NT2/D1 (cell line): ENCODE data around the gene HS6ST3.

ENCODE experiments used
- DNase-seq: peaks from one replicate; pipeline ENCODE4 v3.0.0-alpha.2; 2011; ENCODE audit warnings: low read depth, low spot score
- H3K27me3 ChIP-seq: 2 replicates; pipeline ENCODE4 v1.6.0; 2011; ENCODE audit warnings: mild to moderate bottlenecking; ENCODE audit not compliant: insufficient read length, insufficient read depth
- H3K36me3 ChIP-seq: 2 replicates; pipeline ENCODE4 v1.6.1; 2011; ENCODE audit warnings: mild to moderate bottlenecking, low read length, mixed read lengths; ENCODE audit not compliant: insufficient read depth, insufficient read length
- H3K4me1 ChIP-seq: 2 replicates; pipeline ENCODE4 v1.5.1; 2011; ENCODE audit not compliant: insufficient read depth, insufficient read length
- H3K4me3 ChIP-seq: 2 replicates; pipeline ENCODE4 v1.5.1; 2011; ENCODE audit warnings: low read depth; ENCODE audit not compliant: insufficient read length
- H3K9ac ChIP-seq: 2 replicates; pipeline ENCODE4 v1.6.0; 2011; ENCODE audit warnings: low read depth; ENCODE audit not compliant: insufficient read length
- H3K9me3 ChIP-seq: 2 replicates; pipeline ENCODE4 v1.5.1; 2011; ENCODE audit warnings: mild to moderate bottlenecking, low read length; ENCODE audit not compliant: insufficient read depth
- SUZ12 ChIP-seq: IDR thresholded peaks from 2 replicates; pipeline ENCODE4 v1.6.1; 2011; ENCODE audit not compliant: insufficient read length, insufficient read depth; ENCODE audit errors: extremely low read depth
- YY1 ChIP-seq: IDR thresholded peaks from 2 replicates; pipeline ENCODE4 v1.6.1; 2011; ENCODE audit not compliant: insufficient read length, insufficient read depth
- ZNF274 ChIP-seq: IDR thresholded peaks from 2 replicates; pipeline ENCODE4 v1.6.1; 2011; ENCODE audit warnings: mild to moderate bottlenecking, low read depth, low read length

The HS6ST3 gene

DNA sequence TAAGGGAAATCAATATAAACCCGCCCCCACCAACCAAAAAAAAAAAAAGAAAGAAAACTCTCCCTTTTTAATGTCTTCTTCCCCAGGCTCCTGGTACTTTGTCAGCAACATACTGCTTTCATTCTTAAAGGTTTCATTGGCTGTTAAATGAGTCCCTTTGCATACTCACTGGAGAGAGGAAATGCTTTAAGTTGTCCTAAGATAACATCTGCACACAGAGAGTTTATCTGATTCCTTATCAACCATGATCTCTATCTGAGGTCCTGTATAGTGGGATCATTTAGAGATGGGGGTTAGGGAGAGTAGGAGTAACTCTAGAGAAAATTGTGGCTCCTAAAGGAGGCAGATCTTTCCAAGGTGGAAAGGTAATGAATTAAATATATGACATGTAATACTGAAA is 747.9 kb downstream of the HS6ST3 start:
- no peaks in the 10 kb centered on the region for H3K27me3 ChIP-seq
- H3K4me1 ChIP-seq: no peaks in the 10 kb centered on the region
- TF ChIP-seq ZNF274 (no peak), SUZ12 (no peak), YY1 (no peak)
- H3K36me3 ChIP-seq: no peaks in the 10 kb centered on the region
- no peak for DNase-seq
- H3K9ac ChIP-seq: no peak overlapping the region
- no peaks in the 10 kb centered on the region for H3K9me3 ChIP-seq
- no peak overlapping the region for H3K4me3 ChIP-seq

DNA sequence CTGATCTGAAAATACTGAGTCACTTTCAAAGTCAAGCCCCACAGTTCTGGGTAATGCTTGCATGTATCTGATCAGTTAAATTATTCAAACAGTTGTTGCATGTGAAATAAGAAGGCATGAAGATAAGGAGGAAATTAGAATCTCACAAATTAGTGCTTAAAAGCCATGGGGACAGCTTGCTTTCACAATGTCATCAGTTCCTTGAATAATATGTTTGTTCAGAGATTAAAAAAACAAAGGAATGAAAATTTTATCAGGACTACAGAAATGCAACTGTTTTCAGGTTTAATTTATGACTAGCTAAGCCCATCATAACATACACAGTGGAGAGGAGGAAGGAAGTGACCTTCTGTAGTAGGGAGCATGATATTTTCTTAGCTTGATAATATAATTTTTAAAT is 754.3 kb downstream of the HS6ST3 start:
- no peak overlapping the region for H3K9ac ChIP-seq
- H3K4me1 ChIP-seq: no peaks in the 10 kb centered on the region
- H3K4me3 ChIP-seq: no peak overlapping the region
- TF ChIP-seq SUZ12 (no peak), YY1 (no peak), ZNF274 (no peak)
- H3K27me3 ChIP-seq: no peaks in the 10 kb centered on the region
- no peaks in the 10 kb centered on the region for H3K36me3 ChIP-seq
- no peak for DNase-seq
- no peaks in the 10 kb centered on the region for H3K9me3 ChIP-seq

DNA sequence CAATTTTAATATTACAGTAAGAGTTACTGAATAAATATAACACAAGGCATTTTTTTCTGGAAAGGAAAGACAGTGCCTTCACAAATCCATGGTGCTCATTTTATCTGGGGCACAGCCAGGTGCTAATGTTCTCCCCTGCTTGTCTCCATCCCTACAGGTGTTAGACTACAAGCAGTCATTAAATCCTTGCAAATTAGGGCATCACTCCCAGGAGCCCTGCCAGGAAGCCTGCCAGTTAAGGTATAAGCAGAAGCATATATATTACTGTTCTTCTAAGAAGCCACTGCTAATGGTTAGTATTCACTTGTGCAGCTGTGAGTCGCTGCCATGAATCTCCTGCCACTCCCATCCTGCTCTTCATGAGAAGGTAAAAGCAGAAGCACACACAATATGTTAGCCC is 754.7 kb downstream of the HS6ST3 start:
- H3K27me3 ChIP-seq: no peaks in the 10 kb centered on the region
- no peaks in the 10 kb centered on the region for H3K36me3 ChIP-seq
- DNase-seq: no peak
- no peaks in the 10 kb centered on the region for H3K4me1 ChIP-seq
- H3K9me3 ChIP-seq: no peaks in the 10 kb centered on the region
- TF ChIP-seq ZNF274 (no peak), YY1 (no peak), SUZ12 (no peak)
- H3K4me3 ChIP-seq: no peak overlapping the region
- no peak overlapping the region for H3K9ac ChIP-seq

DNA sequence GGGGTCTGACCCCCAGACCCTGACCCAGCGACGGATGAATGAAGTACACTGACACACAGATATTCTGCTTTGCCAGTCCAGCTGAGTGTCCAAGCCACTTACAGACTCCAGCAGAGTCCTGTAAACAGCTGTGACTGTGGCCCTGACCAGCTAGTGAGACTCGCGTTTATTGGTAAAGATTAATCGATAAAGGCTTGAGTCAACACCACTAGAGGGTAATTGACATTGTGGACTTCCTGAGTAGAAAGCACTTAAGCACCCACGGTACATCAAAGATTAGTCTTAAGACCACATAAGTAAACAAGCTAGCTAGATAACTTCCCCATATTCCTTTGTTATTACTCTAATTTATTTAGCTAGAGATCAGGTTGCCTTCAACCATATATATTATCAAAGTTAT is 758.4 kb downstream of the HS6ST3 start:
- Histone ChIP-seq H3K36me3 (no peaks in the 10 kb centered on the region), H3K4me3 (no peak overlapping the region), H3K27me3 (no peaks in the 10 kb centered on the region), H3K9ac (no peak overlapping the region), H3K4me1 (no peaks in the 10 kb centered on the region), H3K9me3 (no peaks in the 10 kb centered on the region)
- DNase-seq: no peak
- TF ChIP-seq SUZ12: no peak
- TF ChIP-seq YY1: no peak
- no peak for TF ChIP-seq ZNF274

DNA sequence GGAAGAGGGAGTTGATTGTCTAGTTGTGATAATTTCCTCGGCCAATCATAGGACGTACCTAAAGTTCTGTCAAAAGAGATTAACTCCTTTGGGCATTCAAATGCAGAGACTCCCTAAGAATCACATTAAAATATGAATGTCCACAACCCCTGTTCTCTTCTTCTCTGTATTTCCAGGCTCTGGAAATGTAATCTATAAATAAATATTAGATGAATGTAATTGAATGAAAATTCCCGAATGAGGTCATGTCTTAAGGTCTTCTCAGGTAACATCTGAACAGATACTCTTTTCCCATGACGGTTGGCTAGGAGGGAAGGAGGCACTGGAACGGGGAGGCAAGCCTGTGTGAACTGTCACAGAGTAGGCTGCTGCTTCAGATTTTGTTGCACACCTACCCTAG is 759.2 kb downstream of the HS6ST3 start:
- Histone ChIP-seq H3K4me3 (no peak overlapping the region), H3K4me1 (no peaks in the 10 kb centered on the region), H3K27me3 (no peaks in the 10 kb centered on the region), H3K36me3 (no peaks in the 10 kb centered on the region), H3K9me3 (no peaks in the 10 kb centered on the region), H3K9ac (no peak overlapping the region)
- no peak for TF ChIP-seq SUZ12
- TF ChIP-seq ZNF274: no peak
- TF ChIP-seq YY1: no peak
- no peak for DNase-seq

DNA sequence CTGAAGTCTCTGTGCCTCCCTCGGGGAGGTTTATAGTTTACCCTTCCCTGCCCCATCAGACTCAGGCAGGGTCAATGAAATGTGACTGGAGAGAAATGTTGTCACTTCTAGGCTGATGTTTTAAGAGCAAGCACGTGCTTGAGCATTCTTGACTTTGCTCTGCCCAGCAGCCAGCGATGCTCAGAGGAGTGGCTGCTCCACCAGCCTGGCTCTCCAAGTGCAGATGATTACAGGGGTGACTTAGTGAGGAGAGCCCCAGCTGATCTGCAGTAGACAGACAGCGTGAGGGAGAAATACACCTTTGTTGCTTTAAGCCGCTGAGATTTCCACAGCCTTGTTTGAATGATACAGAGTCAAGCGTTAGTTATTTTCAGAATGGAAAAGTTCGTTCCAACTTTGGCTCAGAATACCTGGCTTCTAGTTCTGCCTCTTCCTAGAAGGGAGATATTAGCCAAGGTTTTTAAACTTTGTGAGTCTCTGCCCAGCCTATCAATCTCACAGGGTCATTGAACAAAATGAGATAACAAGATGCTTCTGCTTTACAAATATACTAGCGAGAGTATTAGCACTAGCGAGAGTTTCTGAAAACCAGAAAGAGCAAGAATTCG is 760.7 kb downstream of the HS6ST3 start:
- no peaks in the 10 kb centered on the region for H3K36me3 ChIP-seq
- no peak for DNase-seq
- TF ChIP-seq ZNF274 (no peak), SUZ12 (no peak), YY1 (no peak)

DNA sequence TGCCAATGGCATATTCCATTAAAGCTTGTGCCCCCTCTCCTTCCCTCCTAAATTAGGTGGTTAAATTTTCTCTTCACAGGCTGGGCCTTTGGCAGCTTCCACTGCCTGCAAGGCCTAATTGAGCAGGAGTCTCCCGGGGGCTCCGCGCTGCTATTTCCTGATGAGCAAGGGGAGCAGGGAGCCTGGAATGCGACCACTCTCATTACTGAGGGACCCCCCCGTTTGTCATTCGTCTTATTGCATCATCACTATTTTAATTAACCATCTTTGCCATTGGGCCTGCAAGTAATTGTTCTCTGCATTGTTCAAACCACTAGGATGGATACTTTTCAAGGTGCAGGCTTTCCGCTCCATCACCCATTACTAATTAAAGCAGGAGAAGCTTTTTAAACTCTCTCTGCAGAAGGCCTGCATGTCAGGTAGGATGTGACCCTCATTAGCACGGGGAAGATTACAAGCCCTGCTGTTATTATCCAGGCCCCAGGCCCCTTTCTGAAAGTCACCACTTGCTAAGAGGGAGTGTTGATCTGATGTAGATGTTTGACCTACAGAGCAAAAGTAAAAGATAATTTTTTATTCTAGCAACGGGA is 762.0 kb downstream of the HS6ST3 start:
- no peaks in the 10 kb centered on the region for H3K36me3 ChIP-seq
- H3K9ac ChIP-seq: no peak overlapping the region
- no peak overlapping the region for H3K4me3 ChIP-seq
- TF ChIP-seq ZNF274 (no peak), YY1 (no peak), SUZ12 (no peak)
- H3K4me1 ChIP-seq: no peaks in the 10 kb centered on the region
- no peaks in the 10 kb centered on the region for H3K9me3 ChIP-seq
- DNase-seq: no peak
- H3K27me3 ChIP-seq: no peaks in the 10 kb centered on the region

More for the DNA sequence above, 760.7 kb downstream of the HS6ST3 start:
- Histone ChIP-seq H3K9me3 (no peaks in the 10 kb centered on the region), H3K4me1 (no peaks in the 10 kb centered on the region), H3K4me3 (no peak overlapping the region), H3K9ac (no peak overlapping the region), H3K27me3 (no peaks in the 10 kb centered on the region)
